GM21576 (cell line): ENCODE results near the gene PDCD7.
"Not testable (repeated sequence)": the region's sequence is repeated elsewhere in the genome, so short reads cannot be mapped to it uniquely, and the experiment has no call there.

Source experiments
- ATAC-seq: cut with Tn5 transposase; IDR thresholded peaks from one replicate; pipeline ENCODE4 v1.9.1; 2021; ENCODE audit warnings: mild to moderate bottlenecking, moderate library complexity; ENCODE audit not compliant: unreplicated experiment

The PDCD7 gene

GRCh38 chr15:65130941-65131340, 2.7 kb downstream of the PDCD7 start:
- ATAC-seq: no peak

DNA sequence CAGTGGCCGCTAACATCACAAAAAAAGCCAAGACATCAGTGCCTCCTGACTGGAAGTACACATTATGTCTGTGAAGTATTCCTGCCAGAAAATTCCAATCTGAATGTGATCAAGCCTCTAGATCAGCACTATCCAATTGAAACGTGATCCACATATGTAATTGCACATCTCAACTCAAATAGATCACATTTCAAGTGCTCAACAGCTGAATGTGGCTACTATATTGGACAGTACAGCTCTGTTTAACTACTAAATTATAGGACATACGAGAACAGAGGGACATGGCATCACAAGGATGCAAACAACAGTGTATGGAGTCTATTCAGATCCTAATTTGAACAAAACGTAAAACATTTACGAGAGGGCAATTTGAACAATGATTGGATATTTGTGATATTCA, 18.1 kb downstream of the PDCD7 start:
- no peak for ATAC-seq

GRCh38 chr15:65115086-65115485, 18.5 kb downstream of the PDCD7 start, which contains the start of gene UBAP1L:
Gene UBAP1L, minus strand, starts transcription at chr15:65115200. Its CDS starts 8,985 bp downstream, at chr15:65106215.
- no peak for ATAC-seq

DNA sequence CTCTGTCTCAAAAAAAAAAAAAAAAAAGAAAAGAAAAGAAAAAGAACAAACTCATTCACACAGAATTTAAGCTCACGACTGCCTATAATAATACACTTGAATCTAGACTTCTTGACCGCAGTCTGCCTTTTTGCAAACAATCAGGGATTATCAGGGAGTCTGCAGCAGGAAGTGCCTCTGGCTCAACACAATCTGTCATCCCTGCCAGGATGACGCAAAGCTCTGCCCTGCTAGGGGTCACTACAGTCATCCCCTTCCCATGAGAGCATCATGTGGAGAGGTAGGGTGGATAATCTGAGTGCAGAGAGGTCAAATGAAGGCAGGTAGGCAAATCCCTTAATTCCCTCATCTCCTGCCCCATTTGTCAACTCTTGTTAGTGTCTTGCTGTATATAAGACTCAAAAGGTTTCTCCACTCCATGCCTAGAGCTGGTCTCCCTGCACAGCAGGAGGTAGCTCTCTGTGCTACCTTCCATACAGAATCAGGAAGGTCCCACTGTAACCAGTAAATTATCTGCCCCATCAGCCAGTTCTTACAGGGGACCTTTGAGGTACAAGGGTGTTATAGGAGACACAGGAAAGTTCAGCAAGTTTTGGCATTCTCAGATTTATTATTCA, 22.8 kb downstream of the PDCD7 start:
- ATAC-seq: no peak

DNA sequence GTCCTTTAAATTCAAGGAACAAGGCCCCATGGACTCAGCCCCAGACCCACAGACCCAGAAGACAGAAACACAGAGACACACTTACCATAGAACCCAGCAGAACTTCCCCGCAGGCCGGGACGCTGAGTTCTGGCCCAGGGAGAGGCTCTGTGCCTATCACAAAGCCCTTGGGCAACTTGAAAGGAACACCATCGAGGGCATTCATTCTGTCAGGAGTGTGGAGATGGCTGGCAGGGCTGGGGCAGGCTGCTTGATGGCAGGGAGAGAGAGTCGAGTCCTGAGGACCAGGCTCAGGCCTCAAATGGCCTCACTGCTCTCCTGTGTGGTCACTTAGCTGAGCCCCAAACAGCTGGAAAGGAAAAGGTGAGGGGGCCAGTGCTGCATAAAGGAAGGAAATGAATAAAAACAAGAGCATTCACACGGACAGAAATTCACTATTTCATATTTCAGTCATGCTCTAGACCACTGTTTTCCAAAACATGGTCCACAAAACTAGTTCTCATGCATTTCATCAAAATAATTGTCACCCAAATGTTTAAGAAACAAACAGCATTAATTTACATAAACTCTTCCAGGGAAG, 27.5 kb downstream of the PDCD7 start:
- ATAC-seq: no peak

DNA sequence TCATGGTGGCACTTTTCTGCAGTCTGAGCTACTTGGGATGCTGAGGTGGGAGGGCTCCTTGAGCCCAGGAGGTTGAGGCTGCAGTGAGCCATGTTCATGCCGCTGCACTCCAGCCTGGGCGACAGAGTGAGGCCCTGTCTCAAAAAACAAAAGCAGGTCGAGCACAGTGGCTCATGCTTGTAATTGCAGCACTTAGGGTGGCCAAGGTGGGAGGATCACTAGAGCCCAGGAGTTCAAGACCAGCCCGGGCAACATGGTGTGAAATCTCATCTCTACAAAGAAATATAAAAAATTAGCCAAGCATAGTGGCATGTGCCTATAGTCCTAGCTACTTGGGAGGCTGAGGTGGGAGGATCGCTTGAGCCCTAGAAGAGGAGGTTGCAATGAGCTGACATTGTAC, 28.6 kb downstream of the PDCD7 start:
- no peak for ATAC-seq

DNA sequence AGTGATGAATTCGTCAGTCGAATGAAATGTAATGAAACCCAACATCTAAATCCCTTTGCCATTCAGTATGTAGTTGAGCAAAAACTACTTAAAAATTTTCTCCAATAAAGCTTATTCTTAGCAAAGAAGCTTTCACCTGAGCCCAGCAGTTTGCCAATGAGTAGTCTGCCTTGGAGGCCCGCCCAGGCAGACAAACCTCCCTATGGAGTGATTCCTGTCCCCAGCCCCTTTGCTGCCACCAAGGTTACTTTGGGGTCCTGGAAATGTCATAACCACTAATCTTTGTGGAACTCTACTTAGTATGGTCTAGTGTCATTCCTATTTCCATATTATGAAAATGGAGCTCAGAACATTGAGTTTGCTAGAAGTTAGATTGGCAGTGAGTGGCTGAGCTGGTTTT, 30.7 kb downstream of the PDCD7 start:
- ATAC-seq: no peak

DNA sequence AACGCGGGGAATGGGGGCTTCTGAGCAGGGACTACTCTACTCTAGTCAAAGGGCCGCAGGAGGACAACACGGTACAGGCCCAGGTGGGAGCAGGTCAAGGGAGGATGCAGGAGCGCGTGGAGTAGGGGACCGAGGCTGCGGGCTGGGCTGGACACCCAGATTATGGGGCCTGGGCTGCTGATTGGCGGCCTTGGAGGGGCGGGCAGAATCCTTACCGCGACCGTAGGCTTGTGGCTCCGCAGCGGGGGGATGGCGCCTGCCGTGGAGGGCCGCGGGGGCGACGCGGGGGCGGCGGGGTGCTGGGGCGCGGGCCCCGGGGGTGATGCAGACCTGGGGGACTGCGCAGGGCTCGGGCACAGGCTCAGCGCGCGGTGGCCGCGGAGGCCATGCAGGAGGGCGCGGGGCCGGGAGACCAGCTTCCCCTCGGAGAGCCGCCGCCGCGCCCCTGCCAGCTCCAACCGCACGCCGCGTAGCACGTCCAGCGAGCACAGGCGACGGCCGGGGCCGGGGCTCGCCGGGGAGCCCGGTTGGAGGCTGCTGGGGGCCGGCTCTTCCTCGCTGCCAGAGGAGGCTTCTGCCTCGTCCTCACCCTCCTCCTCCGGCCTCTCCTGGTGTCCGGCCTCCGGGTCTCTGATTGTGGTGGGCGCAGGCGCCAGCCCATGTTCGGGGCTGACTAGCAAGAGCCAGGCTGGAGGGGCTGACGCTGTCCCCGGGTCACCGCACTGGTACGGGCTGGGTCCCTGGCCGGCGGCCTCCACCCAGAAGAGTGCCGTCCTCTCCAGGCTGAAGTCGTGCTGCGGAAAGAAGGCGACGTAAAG, 31.5 kb downstream of the PDCD7 start:
- no peak for ATAC-seq

- no peak for ATAC-seq
These were observed 32.2 kb downstream of the PDCD7 start for GRCh38 chr15:65101411-65101890.

DNA sequence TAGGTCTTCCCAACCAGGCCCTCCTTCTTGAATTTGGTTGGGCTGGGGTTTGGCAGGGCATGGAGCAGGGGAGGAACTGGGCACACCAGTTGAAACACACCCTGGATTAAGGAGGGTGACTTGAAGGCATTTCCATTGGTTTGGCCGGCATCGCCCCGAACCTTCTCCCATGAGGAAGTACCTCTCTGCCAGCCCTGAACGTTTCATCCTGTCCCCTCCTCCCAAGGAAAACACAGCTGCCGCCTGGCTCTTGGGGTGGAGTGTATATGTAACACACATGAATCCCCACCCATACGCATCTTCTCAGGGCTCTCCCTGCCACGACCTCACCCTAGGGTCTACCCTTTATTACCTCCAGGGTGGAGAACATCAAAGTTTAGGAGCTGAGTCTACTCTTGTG, 33.2 kb downstream of the PDCD7 start:
- no peak for ATAC-seq

- ATAC-seq: not testable (repeated sequence)
These were observed 33.8 kb downstream of the PDCD7 start for GRCh38 chr15:65099801-65100200.

DNA sequence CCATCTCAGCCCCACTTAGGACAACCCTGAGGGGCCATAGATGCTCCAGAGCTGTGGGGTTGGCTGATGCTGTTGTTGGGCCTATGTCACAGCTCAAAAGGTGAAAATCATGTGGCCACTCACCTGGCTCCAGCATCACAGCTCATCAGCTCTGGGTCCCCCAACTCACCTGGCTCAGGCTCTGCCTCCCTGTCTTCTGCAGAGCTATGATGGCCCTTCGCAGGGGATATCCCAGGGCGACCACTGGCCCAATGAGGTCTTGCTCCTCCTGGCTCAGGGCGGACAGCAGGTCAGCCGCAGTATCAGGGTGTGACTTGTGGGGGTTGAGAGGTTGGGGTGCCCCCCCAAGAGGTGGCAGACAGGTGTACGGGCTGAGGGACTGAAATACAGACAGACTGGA, 34.3 kb downstream of the PDCD7 start:
- no peak for ATAC-seq

GRCh38 chr15:65097651-65098263, 35.9 kb downstream of the PDCD7 start:
- ATAC-seq: no peak

DNA sequence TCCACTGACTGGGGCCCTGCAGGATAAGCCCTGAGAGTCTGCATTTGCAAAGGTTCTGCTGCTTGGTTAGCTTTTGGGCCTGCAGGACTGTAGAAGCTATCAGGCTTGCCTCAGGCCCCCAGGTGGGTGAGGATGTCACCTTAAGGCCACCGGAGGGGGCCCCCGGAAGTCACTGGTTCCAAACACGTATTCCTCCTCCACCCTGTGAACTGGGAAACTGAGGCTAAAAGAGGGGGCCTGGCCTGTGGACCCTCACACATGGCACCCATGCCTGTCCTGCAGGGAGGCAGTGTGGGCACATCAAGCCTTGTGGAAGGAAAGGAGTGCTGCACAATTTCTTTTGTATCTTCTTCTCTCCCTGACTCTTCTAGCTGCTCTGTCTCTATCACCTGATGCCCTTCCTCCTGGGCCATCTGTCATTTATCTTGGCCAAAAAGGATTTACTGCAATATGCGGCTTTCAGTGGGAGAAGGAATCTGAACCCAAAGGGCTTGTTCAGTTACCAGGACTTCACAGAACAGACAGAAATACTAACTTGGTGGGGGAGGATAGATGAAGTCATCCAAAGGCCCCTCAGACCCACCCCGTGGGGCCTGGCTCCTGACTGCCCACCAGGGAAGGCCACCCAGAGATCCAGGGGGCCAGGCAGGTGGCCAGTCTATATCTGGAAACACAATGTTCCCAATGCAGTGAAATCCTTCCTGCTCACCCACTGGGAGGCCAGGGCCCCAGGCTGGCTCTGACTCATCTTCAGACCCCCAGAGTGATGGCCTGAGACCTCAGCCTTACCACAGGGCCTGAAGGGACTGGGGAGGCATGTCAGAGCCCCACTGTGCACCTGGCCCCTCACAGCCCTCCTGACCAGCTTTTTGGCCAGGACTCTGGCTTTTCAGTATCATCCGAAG, 36.9 kb downstream of the PDCD7 start:
- ATAC-seq: no peak

DNA sequence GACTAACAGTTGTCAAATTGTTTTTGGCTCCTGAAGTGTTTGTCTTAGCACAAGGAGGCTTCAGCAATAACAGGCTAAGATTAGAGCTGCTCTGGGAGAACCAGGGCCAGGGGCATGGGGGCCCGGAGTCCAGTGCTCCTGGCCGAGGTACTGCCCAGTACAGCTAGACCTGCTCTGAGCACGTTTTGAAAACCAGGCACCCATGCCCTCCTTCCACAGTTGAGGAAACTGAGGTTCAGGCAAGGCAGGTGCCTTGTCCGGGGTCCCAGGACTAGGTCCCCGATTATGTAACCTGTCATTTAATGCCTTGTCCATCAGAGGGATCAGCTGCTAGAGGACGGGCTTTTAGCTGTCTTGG, 37.9 kb downstream of the PDCD7 start:
- ATAC-seq: no peak

GRCh38 chr15:65095011-65095746, 38.4 kb downstream of the PDCD7 start:
- no peak for ATAC-seq

- no peak for ATAC-seq
These were observed 39.2 kb downstream of the PDCD7 start for GRCh38 chr15:65094294-65094995.

DNA sequence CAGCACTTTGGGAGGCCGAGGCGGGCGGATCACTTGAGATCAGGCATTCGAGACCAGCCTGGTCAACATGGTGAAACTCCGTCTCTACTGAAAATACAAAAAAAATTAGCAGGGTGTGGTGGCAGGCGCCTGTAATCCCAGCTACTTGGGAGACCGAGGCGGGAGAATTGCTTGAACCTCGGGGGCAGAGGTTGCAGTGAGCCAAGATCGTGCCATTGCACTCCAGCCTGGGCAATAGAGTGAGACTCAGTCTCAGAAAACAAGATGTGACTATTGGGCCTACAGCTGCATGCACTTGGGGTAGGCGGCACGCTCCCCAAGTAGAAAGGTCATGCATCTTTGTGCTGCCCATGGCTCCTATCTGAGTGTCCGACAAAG, 39.8 kb downstream of the PDCD7 start:
- not testable (repeated sequence) for ATAC-seq
